Osteoblast (primary cell): ENCODE results near the gene MSH3. TPM values are rescaled to one million over a fixed set of nuclear protein-coding genes. Genes with fewer than 3 reads are reported as not detected.

Source experiments
- DNase-seq: peaks from one replicate; pipeline ENCODE4 v3.0.0; 2011; ENCODE audit warnings: low spot score, mixed read lengths; ENCODE audit not compliant: insufficient read length; ENCODE audit errors: missing footprints
- H2AFZ ChIP-seq: 2 replicates; pipeline ENCODE4 v1.6.0; 2011; ENCODE audit warnings: mild to moderate bottlenecking, low read length
- H3K27ac ChIP-seq: 2 replicates; pipeline ENCODE4 v1.5.1; 2011; ENCODE audit warnings: mild to moderate bottlenecking, low read depth, low read length, moderate library complexity
- H3K27me3 ChIP-seq: 2 replicates; pipeline ENCODE4 v1.6.0; 2012; ENCODE audit warnings: mild to moderate bottlenecking, control low read depth, inconsistent platforms, low read length, moderate library complexity; ENCODE audit not compliant: insufficient read depth
- H3K36me3 ChIP-seq: 2 replicates; pipeline ENCODE4 v1.5.1; 2011; ENCODE audit warnings: mild to moderate bottlenecking, low read length, control low read depth, moderate library complexity; ENCODE audit not compliant: insufficient read depth
- H3K4me1 ChIP-seq: 2 replicates; pipeline ENCODE4 v1.5.1; 2011; ENCODE audit warnings: mild to moderate bottlenecking, low read length, control low read depth, moderate library complexity; ENCODE audit not compliant: insufficient read depth
- H3K4me2 ChIP-seq: 2 replicates; pipeline ENCODE4 v1.6.0; 2011; ENCODE audit warnings: mild to moderate bottlenecking, low read length; ENCODE audit not compliant: insufficient read depth
- H3K4me3 ChIP-seq: fragments of 200-600 bp; sonication (generic); 3 replicates; pipeline ENCODE4 v1.5.1; 2012; ENCODE audit warnings: mild to moderate bottlenecking, low read length, inconsistent platforms; ENCODE audit not compliant: insufficient read depth
- H3K79me2 ChIP-seq: 2 replicates; pipeline ENCODE4 v1.6.0; 2012; ENCODE audit warnings: mild to moderate bottlenecking, low read length, control low read depth, inconsistent platforms; ENCODE audit not compliant: insufficient read depth
- H3K9me3 ChIP-seq: 2 replicates; pipeline ENCODE4 v1.5.1; 2011; ENCODE audit warnings: low read depth, low read length, control low read depth
- H4K20me1 ChIP-seq: 2 replicates; pipeline ENCODE4 v1.6.0; 2012; ENCODE audit warnings: mild to moderate bottlenecking, low read length, control low read depth; ENCODE audit not compliant: insufficient read depth
- CTCF ChIP-seq: IDR thresholded peaks from 2 replicates; pipeline ENCODE4 v1.5.1; 2011; ENCODE audit warnings: mild to moderate bottlenecking, low read depth, low read length, moderate library complexity; ENCODE audit errors: extremely low read depth
- total RNA-seq: library from RNA; depleted of rRNA; stranded (reverse); fragments of >200 nt; gene quantifications from 2 replicates; pipeline ENCODE4 v1.2.3, GENCODE V29; 2012

Gene MSH3
- total RNA-seq, 1 donor: 21.7 TPM

- DNase-seq: no peak
Measured at GRCh38 chr5:80698369-80698768, 43.9 kb downstream of the MSH3 start.

GRCh38 chr5:80701597-80701996 lies 47.1 kb downstream of the MSH3 start:
- Histone ChIP-seq H3K27ac (no peak overlapping the region), H3K4me1 (no peaks in the 10 kb centered on the region), H3K79me2 (no peaks in the 10 kb centered on the region), H4K20me1 (no peaks in the 10 kb centered on the region), H3K9me3 (no peaks in the 10 kb centered on the region), H3K4me2 (no peak overlapping the region), H3K36me3 (no peaks in the 10 kb centered on the region), H2AFZ (no peak overlapping the region), H3K4me3 (no peak overlapping the region), H3K27me3 (no peaks in the 10 kb centered on the region)
- no peak for DNase-seq
- no peak for TF ChIP-seq CTCF

More at GRCh38 chr5:80698369-80698768, 43.9 kb downstream of the MSH3 start:
- Histone ChIP-seq H3K4me1 (no peaks in the 10 kb centered on the region), H3K4me2 (no peak overlapping the region), H2AFZ (no peak overlapping the region), H3K79me2 (no peaks in the 10 kb centered on the region), H3K4me3 (no peak overlapping the region), H3K27me3 (no peaks in the 10 kb centered on the region), H4K20me1 (no peaks in the 10 kb centered on the region), H3K9me3 (no peaks in the 10 kb centered on the region), H3K36me3 (no peaks in the 10 kb centered on the region), H3K27ac (no peak overlapping the region)
- no peak for TF ChIP-seq CTCF

GRCh38 chr5:80703291-80703690 lies 48.8 kb downstream of the MSH3 start:
- Histone ChIP-seq H3K36me3 (no peaks in the 10 kb centered on the region), H3K27me3 (no peaks in the 10 kb centered on the region), H3K27ac (no peak overlapping the region), H3K79me2 (no peaks in the 10 kb centered on the region), H3K4me2 (no peak overlapping the region), H3K4me3 (no peak overlapping the region), H3K4me1 (peaks cover 2% of the 10 kb centered on the region), H3K9me3 (no peaks in the 10 kb centered on the region), H4K20me1 (no peaks in the 10 kb centered on the region), H2AFZ (no peak overlapping the region)
- TF ChIP-seq CTCF: no peak
- no peak for DNase-seq

- no peak for DNase-seq
Measured at GRCh38 chr5:80703747-80704146, 49.3 kb downstream of the MSH3 start.

More at GRCh38 chr5:80703747-80704146, 49.3 kb downstream of the MSH3 start:
- H2AFZ ChIP-seq: no peak overlapping the region
- H3K4me3 ChIP-seq: no peak overlapping the region
- no peaks in the 10 kb centered on the region for H3K27me3 ChIP-seq
- TF ChIP-seq CTCF: no peak
- no peak overlapping the region for H3K27ac ChIP-seq
- H3K9me3 ChIP-seq: no peaks in the 10 kb centered on the region
- no peaks in the 10 kb centered on the region for H3K36me3 ChIP-seq
- peaks cover 2% of the 10 kb centered on the region for H3K4me1 ChIP-seq
- H3K79me2 ChIP-seq: no peaks in the 10 kb centered on the region
- H4K20me1 ChIP-seq: no peaks in the 10 kb centered on the region
- no peak overlapping the region for H3K4me2 ChIP-seq
